Measurements from ENCODE around the gene WDR18. TPM values are rescaled to one million over a fixed set of nuclear protein-coding genes. Genes with fewer than 3 reads are reported as not detected.

The WDR18 gene
- total RNA-seq, 1 experiment from 2014 or later, result 124 TPM

DNA sequence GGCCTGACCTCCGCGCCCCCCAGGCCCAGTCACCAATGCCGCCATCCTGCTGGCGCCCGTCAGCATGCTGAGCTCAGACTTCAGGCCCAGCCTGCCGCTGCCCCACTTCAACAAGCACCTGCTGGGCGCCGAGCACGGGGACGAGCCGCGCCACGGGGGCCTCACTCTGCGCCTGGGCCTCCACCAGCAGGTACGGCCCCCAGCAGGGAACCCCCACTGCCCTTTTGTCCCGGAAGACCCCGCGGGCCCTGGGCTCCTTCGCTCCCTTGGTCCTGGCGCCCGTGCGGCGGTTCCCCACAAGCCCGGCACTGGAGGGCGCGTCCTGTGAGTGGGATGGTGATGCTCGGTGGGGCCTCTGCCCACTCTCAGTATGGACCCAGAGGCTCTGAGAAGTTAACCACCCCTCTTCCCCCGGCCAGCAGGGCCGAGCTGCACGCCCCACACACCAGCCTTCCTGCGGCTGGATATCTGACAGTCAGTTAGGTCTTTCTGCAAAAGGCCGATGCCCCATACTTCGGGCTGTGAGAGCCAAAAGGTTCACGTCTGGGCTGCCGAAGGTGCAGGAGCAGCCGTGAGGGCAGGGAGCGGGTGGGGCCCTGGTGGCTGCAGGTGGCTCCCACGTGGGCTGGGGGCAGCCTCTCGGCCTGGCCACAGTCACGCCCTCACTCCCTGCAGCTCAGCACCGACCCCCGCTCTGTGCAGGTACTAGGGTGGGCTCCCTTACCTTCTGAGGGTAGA, 8.0 kb downstream of the WDR18 start:
- intact Hi-C loops (cut with micrococcal nuclease), result no loop called here
- Histone ChIP-seq H3K4me1 (ENCODE audit: control insufficient read depth in 1 of 2, insufficient read depth in 2 of 2, low read length in 2 of 2) (peaks cover 7 to 29% of the 10 kb centered on the region in 2 experiments), H2AFZ (ENCODE audit: low read depth, low read length, poor library complexity, severe bottlenecking) (no peak overlapping the region), H3K4me3 (replicated peaks in 1 of 2; ENCODE audit: low read depth in 1 of 2, low read length in 2 of 2) (no peak overlapping the region), H3K36me3 (ENCODE audit: control insufficient read depth in 1 of 2, insufficient read depth in 2 of 2, low read length in 2 of 2) (peaks cover 10 to 58% of the 10 kb centered on the region in 2 experiments), H3K9me3 (ENCODE audit: control insufficient read depth in 1 of 2, insufficient read depth in 1 of 2, low read depth in 1 of 2, low read length in 2 of 2) (no peaks in the 10 kb centered on the region), H3K9me2 (ENCODE audit: insufficient read depth) (no peaks in the 10 kb centered on the region), H3K27ac (ENCODE audit: low read depth, low read length) (peak overlapping the region; percentile 38; the same call in 1 of the 2 replicates), H3K4me2 (ENCODE audit: low read length) (no peak overlapping the region), H4K20me1 (ENCODE audit: insufficient read depth) (peaks cover 6% of the 10 kb centered on the region; the same call in 1 of the 2 replicates), H3K9ac (ENCODE audit: low read length) (no peak overlapping the region), H3K27me3 (ENCODE audit: insufficient read depth, low read length) (no peaks in the 10 kb centered on the region), H3K79me2 (ENCODE audit: insufficient read depth, low read length) (peaks cover 5% of the 10 kb centered on the region; the same call in 1 of the 2 replicates)
- ChIA-PET CTCF (no interaction called here), POLR2A (no interaction called here), RAD21 (ENCODE audit: low non-redundant PET in 1 of 2, low total read pairs in 2 of 2, uncharacterized antibody in 2 of 2, unreplicated experiment in 2 of 2) (no interaction called here)
- no peak for ATAC-seq
- no TSS peak for BruUV-seq (replicated peaks)
- no peak for TF ChIP-seq CBX3 (IDR thresholded peaks at IDR 0.05; ENCODE audit: low read depth)
- TF ChIP-seq, protein P1, sequence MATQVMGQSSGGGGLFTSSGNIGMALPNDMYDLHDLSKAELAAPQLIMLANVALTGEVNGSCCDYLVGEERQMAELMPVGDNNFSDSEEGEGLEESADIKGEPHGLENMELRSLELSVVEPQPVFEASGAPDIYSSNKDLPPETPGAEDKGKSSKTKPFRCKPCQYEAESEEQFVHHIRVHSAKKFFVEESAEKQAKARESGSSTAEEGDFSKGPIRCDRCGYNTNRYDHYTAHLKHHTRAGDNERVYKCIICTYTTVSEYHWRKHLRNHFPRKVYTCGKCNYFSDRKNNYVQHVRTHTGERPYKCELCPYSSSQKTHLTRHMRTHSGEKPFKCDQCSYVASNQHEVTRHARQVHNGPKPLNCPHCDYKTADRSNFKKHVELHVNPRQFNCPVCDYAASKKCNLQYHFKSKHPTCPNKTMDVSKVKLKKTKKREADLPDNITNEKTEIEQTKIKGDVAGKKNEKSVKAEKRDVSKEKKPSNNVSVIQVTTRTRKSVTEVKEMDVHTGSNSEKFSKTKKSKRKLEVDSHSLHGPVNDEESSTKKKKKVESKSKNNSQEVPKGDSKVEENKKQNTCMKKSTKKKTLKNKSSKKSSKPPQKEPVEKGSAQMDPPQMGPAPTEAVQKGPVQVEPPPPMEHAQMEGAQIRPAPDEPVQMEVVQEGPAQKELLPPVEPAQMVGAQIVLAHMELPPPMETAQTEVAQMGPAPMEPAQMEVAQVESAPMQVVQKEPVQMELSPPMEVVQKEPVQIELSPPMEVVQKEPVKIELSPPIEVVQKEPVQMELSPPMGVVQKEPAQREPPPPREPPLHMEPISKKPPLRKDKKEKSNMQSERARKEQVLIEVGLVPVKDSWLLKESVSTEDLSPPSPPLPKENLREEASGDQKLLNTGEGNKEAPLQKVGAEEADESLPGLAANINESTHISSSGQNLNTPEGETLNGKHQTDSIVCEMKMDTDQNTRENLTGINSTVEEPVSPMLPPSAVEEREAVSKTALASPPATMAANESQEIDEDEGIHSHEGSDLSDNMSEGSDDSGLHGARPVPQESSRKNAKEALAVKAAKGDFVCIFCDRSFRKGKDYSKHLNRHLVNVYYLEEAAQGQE (IDR thresholded peaks at IDR 0.05; ENCODE audit: low read depth), result no peak
- TF ChIP-seq JUND (IDR thresholded peaks at IDR 0.05), result no peak
- no peak for TF ChIP-seq YY1 (IDR thresholded peaks at IDR 0.05; ENCODE audit: extremely low read depth, insufficient replicate concordance, low read depth, low read length)
- TF ChIP-seq, protein P2, sequence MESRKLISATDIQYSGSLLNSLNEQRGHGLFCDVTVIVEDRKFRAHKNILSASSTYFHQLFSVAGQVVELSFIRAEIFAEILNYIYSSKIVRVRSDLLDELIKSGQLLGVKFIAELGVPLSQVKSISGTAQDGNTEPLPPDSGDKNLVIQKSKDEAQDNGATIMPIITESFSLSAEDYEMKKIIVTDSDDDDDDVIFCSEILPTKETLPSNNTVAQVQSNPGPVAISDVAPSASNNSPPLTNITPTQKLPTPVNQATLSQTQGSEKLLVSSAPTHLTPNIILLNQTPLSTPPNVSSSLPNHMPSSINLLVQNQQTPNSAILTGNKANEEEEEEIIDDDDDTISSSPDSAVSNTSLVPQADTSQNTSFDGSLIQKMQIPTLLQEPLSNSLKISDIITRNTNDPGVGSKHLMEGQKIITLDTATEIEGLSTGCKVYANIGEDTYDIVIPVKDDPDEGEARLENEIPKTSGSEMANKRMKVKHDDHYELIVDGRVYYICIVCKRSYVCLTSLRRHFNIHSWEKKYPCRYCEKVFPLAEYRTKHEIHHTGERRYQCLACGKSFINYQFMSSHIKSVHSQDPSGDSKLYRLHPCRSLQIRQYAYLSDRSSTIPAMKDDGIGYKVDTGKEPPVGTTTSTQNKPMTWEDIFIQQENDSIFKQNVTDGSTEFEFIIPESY (IDR thresholded peaks at IDR 0.05; ENCODE audit: extremely low read depth, insufficient replicate concordance, low read length), result no peak
- no peak for TF ChIP-seq SP1 (IDR thresholded peaks at IDR 0.05; ENCODE audit: low read depth)
- no peak for TF ChIP-seq TCF7L2 (IDR thresholded peaks at IDR 0.05; ENCODE audit: borderline replicate concordance, extremely low read depth, insufficient read depth, insufficient read length)
- TF ChIP-seq SIN3A (IDR thresholded peaks at IDR 0.05; ENCODE audit: low read depth), result no peak
- TF ChIP-seq, protein P3, sequence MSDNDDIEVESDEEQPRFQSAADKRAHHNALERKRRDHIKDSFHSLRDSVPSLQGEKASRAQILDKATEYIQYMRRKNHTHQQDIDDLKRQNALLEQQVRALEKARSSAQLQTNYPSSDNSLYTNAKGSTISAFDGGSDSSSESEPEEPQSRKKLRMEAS (IDR thresholded peaks at IDR 0.05), result no peak
- TF ChIP-seq ELF1 (IDR thresholded peaks at IDR 0.05; ENCODE audit: borderline replicate concordance, low read depth), result no peak
- no peak for TF ChIP-seq ZNF274 (IDR thresholded peaks at IDR 0.05; ENCODE audit: low read depth, low read length)
- TF ChIP-seq POLR2AphosphoS5 (IDR thresholded peaks at IDR 0.05; ENCODE audit: low read depth, low read length), result no peak
- TF ChIP-seq EGR1 (IDR thresholded peaks at IDR 0.05; ENCODE audit: low read depth), result no peak
- no peak for TF ChIP-seq POLR2A (IDR thresholded peaks at IDR 0.05; ENCODE audit: borderline replicate concordance, extremely low read depth, insufficient read depth, insufficient read length)
- TF ChIP-seq RAD21 (IDR thresholded peaks at IDR 0.05; ENCODE audit: low read depth), result no peak
- no peak for DNase-seq (ENCODE audit: low read depth, low spot score)

Data from HCT116 (cell line).